Stimulated activated naive CD8-positive, alpha-beta T cell treated with anti-CD3 and anti-CD28 coated beads, Interleukin-15, Interleukin-2, amounts not matched to agents 100 U/mL and 50 U/mL, for 24 hours (primary cell): ENCODE measurements around the gene LCE1D.

Source experiments
- ATAC-seq: fragments of 150-1000 bp; cut with Tn5 transposase; one replicate; pipeline ENCODE4 v1.10.0; 2021
- DNase-seq: peaks from one replicate; pipeline ENCODE4 v3.0.0; 2021

LCE1D gene

DNA sequence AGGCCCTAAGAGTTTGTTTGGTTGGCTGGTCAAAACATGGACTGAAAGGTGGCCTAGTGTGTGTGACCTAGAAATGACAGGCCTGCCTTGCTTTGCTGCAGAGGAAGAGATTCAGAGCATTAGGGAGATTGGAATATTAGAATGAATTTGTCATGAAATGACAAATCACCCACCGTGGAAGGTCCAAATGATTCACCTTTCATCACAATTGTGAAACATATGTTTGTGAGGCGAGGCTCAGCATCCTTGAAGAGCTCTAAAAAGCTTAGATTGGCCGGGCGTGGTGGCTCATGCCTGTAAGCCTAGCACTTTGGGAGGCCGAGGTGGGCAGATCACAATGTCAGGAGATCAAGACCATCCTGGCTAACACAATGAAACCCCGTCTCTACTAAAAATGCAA is 20.8 kb downstream of the LCE1D start:
- ATAC-seq (no peak), DNase-seq (no peak)

- DNase-seq = no peak
Observed at GRCh38 chr1:152823294-152823693, 26.8 kb downstream of the LCE1D start.

DNA sequence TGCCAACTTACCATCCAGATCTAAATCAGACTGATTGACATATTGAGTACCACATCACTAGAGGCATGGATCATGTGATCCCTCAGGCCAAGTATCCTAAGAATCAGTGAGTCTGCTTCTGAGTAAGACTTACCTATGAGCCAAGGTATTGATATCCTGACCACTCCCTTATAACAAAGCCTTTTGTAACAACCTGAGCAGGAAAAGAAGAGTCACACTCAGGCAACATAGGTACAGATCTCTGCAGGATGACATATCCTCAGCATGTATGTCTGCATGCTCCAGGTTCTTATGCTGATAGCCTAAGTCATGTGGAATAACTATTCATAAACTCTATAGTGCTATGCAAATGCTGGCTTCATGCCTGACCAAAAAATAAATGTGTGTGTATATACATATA is 28.4 kb downstream of the LCE1D start:
- ATAC-seq = no peak
- DNase-seq = no peak

More at GRCh38 chr1:152823294-152823693, 26.8 kb downstream of the LCE1D start:
- no peak for ATAC-seq

DNA sequence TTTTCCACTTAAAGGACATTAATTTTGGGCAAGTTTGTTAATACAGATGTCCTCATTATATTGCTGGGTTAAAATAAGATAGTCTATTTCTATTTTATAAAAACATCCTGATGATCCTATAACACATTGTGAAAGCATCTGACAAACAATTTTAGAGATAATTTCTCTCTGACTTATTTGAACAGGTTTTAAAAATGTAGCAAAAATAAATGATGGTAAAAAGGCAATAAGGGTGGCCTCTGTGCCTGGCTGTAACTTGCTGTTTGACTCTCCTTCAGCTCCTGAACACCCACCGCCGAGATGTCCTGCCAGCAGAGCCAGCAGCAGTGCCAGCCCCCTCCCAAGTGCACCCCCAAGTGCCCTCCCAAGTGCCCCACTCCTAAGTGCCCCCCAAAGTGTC is 30.7 kb downstream of the LCE1D start, which contains the start of gene LCE1A:
Gene LCE1A (plus strand): TSS at position 301 of the 400 bp plus-strand sequence. CDS start 0 bp downstream, at position 301.
- no peak for ATAC-seq
- DNase-seq = no peak

- DNase-seq (no peak), ATAC-seq (no peak)
Observed at GRCh38 chr1:152836870-152837269, 40.3 kb downstream of the LCE1D start.

DNA sequence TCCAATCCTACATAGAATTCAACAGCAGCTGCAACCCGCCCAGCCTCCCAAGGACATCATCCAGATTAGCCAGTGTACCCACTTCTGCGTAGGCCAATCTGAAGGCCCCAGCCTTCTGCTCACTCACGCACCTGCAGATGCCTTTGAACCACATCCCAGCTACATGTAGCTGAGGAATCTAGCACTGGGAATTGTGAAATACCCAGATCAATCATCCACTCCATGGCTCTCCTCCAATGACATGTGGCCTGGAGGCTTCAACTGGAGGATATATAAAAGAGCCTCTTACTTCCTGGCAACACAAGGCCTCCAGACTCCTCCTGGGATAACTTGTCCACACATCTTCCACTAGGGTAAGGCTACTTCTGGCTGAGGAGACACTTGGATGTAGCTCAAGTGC is 46.0 kb downstream of the LCE1D start, which contains the start of gene LCE6A:
Gene LCE6A (plus strand): TSS at position 301 of the 400 bp plus-strand sequence. CDS start 665 bp downstream, outside the sequence.
- ATAC-seq (no peak), DNase-seq (no peak)
